DOHH2 (cell line): ENCODE data around the gene MALAT1.
A peak's percentile ranks its signal among the peaks of the same experiment; 100 is the strongest.

Experiments
- H3F3A ChIP-seq: fragments of 200-600 bp; sonication (generic), shearing (Covaris generic); 2 replicates; pipeline ENCODE4 v1.6.0; 2016; ENCODE audit warnings: antibody characterized with exemption, mild to moderate bottlenecking; ENCODE audit not compliant: control insufficient read depth, insufficient read depth
- H3K27ac ChIP-seq: fragments of 200-600 bp; sonication (generic); 2 replicates; pipeline ENCODE4 v1.5.1; 2014; ENCODE audit warnings: low read depth, mild to moderate bottlenecking, low read length, moderate library complexity
- H3K27me3 ChIP-seq: fragments of 200-600 bp; sonication (generic); 2 replicates; pipeline ENCODE4 v1.6.1; 2014; ENCODE audit warnings: mild to moderate bottlenecking, low read length, mixed read lengths; ENCODE audit not compliant: control insufficient read depth
- H3K36me3 ChIP-seq: fragments of 200-600 bp; sonication (generic); 2 replicates; pipeline ENCODE4 v1.6.1; 2014; ENCODE audit warnings: mild to moderate bottlenecking, low read length, moderate library complexity, mixed read lengths; ENCODE audit not compliant: control insufficient read depth
- H3K4me1 ChIP-seq: fragments of 200-600 bp; sonication (generic); 2 replicates; pipeline ENCODE4 v1.6.1; 2014; ENCODE audit warnings: mild to moderate bottlenecking, low read length, mixed read lengths; ENCODE audit not compliant: control insufficient read depth
- H3K4me2 ChIP-seq: fragments of 200-600 bp; sonication (generic); 2 replicates; pipeline ENCODE4 v1.6.0; 2014; ENCODE audit warnings: mild to moderate bottlenecking, low read length, moderate library complexity
- H3K4me3 ChIP-seq: fragments of 200-600 bp; sonication (generic); 2 replicates; pipeline ENCODE4 v1.5.1; 2014; ENCODE audit warnings: mild to moderate bottlenecking, low read length, mixed read lengths
- H3K79me2 ChIP-seq: fragments of 200-600 bp; sonication (generic); 2 replicates; pipeline ENCODE4 v1.6.1; 2014; ENCODE audit warnings: mild to moderate bottlenecking, low read length, mixed read lengths; ENCODE audit not compliant: control insufficient read depth
- H3K9me2 ChIP-seq: fragments of 200-600 bp; sonication (generic); replicated peaks from 2 replicates; pipeline ENCODE4 v1.6.1; 2014; ENCODE audit warnings: mild to moderate bottlenecking, low read length, mixed read lengths; ENCODE audit not compliant: control insufficient read depth
- H3K9me3 ChIP-seq: fragments of 200-600 bp; sonication (generic); 2 replicates; pipeline ENCODE4 v1.6.1; 2014; ENCODE audit warnings: antibody characterized with exemption, low read length, mixed read lengths; ENCODE audit not compliant: control insufficient read depth, insufficient read depth
- H4K20me1 ChIP-seq: fragments of 200-600 bp; sonication (generic); 2 replicates; pipeline ENCODE4 v1.6.0; 2014; ENCODE audit warnings: low read depth, mild to moderate bottlenecking, antibody characterized with exemption, low read length, moderate library complexity; ENCODE audit not compliant: control insufficient read depth, insufficient read depth
- EZH2phosphoT487 ChIP-seq: fragments of 200-600 bp; sonication (generic); IDR thresholded peaks from 2 replicates; pipeline ENCODE4 v1.6.1; 2017; ENCODE audit warnings: borderline replicate concordance, mild to moderate bottlenecking, antibody characterized with exemption, low read length, moderate library complexity, mixed read lengths
- TF ChIP-seq, protein P1 (sequence below): fragments of 200-600 bp; sonication (generic); IDR thresholded peaks from one replicate; pipeline ENCODE4 v1.5.1; 2014; ENCODE audit warnings: antibody characterized with exemption, mild to moderate bottlenecking, low read depth, low read length; ENCODE audit not compliant: poor library complexity, severe bottlenecking

MALAT1 gene

DNA sequence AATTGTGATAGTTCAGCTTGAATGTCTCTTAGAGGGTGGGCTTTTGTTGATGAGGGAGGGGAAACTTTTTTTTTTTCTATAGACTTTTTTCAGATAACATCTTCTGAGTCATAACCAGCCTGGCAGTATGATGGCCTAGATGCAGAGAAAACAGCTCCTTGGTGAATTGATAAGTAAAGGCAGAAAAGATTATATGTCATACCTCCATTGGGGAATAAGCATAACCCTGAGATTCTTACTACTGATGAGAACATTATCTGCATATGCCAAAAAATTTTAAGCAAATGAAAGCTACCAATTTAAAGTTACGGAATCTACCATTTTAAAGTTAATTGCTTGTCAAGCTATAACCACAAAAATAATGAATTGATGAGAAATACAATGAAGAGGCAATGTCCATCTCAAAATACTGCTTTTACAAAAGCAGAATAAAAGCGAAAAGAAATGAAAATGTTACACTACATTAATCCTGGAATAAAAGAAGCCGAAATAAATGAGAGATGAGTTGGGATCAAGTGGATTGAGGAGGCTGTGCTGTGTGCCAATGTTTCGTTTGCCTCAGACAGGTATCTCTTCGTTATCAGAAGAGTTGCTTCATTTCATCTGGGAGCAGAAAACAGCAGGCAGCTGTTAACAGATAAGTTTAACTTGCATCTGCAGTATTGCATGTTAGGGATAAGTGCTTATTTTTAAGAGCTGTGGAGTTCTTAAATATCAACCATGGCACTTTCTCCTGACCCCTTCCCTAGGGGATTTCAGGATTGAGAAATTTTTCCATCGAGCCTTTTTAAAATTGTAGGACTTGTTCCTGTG, 3.9 kb downstream of the MALAT1 start:
- Histone ChIP-seq H3K36me3 (peaks cover 84% of the 10 kb centered on the region), H4K20me1 (peaks cover 48% of the 10 kb centered on the region), H3K9me3 (no peaks in the 10 kb centered on the region), H3K79me2 (peaks cover 86% of the 10 kb centered on the region), H3K4me3 (peak overlapping the region; percentile 85), H3K4me1 (peaks cover 64% of the 10 kb centered on the region), H3K4me2 (peak overlapping the region; percentile 92), H3K9me2 (no peaks in the 10 kb centered on the region), H3F3A (peaks cover 97% of the 10 kb centered on the region), H3K27ac (peak overlapping the region; percentile 99), H3K27me3 (no peaks in the 10 kb centered on the region)
- TF ChIP-seq, protein P1, sequence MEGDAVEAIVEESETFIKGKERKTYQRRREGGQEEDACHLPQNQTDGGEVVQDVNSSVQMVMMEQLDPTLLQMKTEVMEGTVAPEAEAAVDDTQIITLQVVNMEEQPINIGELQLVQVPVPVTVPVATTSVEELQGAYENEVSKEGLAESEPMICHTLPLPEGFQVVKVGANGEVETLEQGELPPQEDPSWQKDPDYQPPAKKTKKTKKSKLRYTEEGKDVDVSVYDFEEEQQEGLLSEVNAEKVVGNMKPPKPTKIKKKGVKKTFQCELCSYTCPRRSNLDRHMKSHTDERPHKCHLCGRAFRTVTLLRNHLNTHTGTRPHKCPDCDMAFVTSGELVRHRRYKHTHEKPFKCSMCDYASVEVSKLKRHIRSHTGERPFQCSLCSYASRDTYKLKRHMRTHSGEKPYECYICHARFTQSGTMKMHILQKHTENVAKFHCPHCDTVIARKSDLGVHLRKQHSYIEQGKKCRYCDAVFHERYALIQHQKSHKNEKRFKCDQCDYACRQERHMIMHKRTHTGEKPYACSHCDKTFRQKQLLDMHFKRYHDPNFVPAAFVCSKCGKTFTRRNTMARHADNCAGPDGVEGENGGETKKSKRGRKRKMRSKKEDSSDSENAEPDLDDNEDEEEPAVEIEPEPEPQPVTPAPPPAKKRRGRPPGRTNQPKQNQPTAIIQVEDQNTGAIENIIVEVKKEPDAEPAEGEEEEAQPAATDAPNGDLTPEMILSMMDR: no peak
- TF ChIP-seq EZH2phosphoT487: no peak

DNA sequence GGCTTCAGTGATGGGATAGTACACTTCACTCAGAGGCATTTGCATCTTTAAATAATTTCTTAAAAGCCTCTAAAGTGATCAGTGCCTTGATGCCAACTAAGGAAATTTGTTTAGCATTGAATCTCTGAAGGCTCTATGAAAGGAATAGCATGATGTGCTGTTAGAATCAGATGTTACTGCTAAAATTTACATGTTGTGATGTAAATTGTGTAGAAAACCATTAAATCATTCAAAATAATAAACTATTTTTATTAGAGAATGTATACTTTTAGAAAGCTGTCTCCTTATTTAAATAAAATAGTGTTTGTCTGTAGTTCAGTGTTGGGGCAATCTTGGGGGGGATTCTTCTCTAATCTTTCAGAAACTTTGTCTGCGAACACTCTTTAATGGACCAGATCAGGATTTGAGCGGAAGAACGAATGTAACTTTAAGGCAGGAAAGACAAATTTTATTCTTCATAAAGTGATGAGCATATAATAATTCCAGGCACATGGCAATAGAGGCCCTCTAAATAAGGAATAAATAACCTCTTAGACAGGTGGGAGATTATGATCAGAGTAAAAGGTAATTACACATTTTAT, 4.6 kb downstream of the MALAT1 start:
- peaks cover 48% of the 10 kb centered on the region for H4K20me1 ChIP-seq
- H3K4me2 ChIP-seq: peak overlapping the region; percentile 92
- H3K36me3 ChIP-seq: peaks cover 79% of the 10 kb centered on the region
- no peaks in the 10 kb centered on the region for H3K9me3 ChIP-seq
- H3K27ac ChIP-seq: peak overlapping the region; percentile 99
- no peaks in the 10 kb centered on the region for H3K27me3 ChIP-seq
- TF ChIP-seq, protein P1: no peak
- TF ChIP-seq EZH2phosphoT487: no peak
- peaks cover 94% of the 10 kb centered on the region for H3F3A ChIP-seq
- peaks cover 79% of the 10 kb centered on the region for H3K79me2 ChIP-seq
- H3K4me1 ChIP-seq: peaks cover 64% of the 10 kb centered on the region
- peak overlapping the region; percentile 85 for H3K4me3 ChIP-seq
- H3K9me2 ChIP-seq: no peaks in the 10 kb centered on the region

DNA sequence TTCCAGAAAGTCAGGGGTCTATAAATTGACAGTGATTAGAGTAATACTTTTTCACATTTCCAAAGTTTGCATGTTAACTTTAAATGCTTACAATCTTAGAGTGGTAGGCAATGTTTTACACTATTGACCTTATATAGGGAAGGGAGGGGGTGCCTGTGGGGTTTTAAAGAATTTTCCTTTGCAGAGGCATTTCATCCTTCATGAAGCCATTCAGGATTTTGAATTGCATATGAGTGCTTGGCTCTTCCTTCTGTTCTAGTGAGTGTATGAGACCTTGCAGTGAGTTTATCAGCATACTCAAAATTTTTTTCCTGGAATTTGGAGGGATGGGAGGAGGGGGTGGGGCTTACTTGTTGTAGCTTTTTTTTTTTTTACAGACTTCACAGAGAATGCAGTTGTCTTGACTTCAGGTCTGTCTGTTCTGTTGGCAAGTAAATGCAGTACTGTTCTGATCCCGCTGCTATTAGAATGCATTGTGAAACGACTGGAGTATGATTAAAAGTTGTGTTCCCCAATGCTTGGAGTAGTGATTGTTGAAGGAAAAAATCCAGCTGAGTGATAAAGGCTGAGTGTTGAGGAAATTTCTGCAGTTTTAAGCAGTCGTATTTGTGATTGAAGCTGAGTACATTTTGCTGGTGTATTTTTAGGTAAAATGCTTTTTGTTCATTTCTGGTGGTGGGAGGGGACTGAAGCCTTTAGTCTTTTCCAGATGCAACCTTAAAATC, 5.3 kb downstream of the MALAT1 start:
- Histone ChIP-seq H3K4me3 (peak overlapping the region; percentile 85), H3K9me2 (no peaks in the 10 kb centered on the region), H3K27me3 (no peaks in the 10 kb centered on the region), H3K4me2 (peak overlapping the region; percentile 92), H3K27ac (peak overlapping the region; percentile 99), H3K4me1 (peaks cover 66% of the 10 kb centered on the region), H4K20me1 (peaks cover 48% of the 10 kb centered on the region), H3K9me3 (no peaks in the 10 kb centered on the region), H3K36me3 (peaks cover 77% of the 10 kb centered on the region), H3F3A (peaks cover 96% of the 10 kb centered on the region), H3K79me2 (peaks cover 72% of the 10 kb centered on the region)
- TF ChIP-seq, protein P1: no peak
- no peak for TF ChIP-seq EZH2phosphoT487
